Left lung (tissue), 10 donors: ENCODE results near the gene ZNF471. TPM values are rescaled to one million over a fixed set of nuclear protein-coding genes. Genes with fewer than 3 reads are reported as not detected.

Experiments used
- ATAC-seq: fragments of 200-7000 bp; cut with Tn5 transposase; one replicate; pipeline ENCODE4 v1.9.1; 2020; ENCODE audit warnings: moderate library complexity
- DNase-seq, 4 donors: peaks; one replicate each; pipeline ENCODE4 v3.0.0-alpha.2; 2013 to 2020
- H3K27ac ChIP-seq, 2 donors: fragments of 200-600 bp; sonication (generic) in 1 of 2; one replicate each; pipeline versions ENCODE4 v1.5.0 to v1.8.0; 2020 to 2021
- H3K27me3 ChIP-seq, 2 donors: fragments of 200-600 bp; sonication (generic) in 1 of 2; one replicate each; pipeline versions ENCODE4 v1.5.0 to v1.8.0; 2020 to 2021
- H3K36me3 ChIP-seq, 2 donors: fragments of 200-600 bp; sonication (generic) in 1 of 2; one replicate each; pipeline versions ENCODE4 v1.5.0 to v1.8.0; 2020 to 2021
- H3K4me1 ChIP-seq, 2 donors: fragments of 200-600 bp; one replicate each; pipeline ENCODE4 v1.8.0; 2021
- H3K4me3 ChIP-seq, 2 donors: fragments of 200-600 bp; sonication (generic) in 1 of 2; one replicate each; pipeline versions ENCODE4 v1.5.0 to v1.8.0; 2020 to 2021; ENCODE audit warnings: mild to moderate bottlenecking in 1 of 2
- H3K9me3 ChIP-seq, 2 donors: fragments of 200-600 bp; sonication (generic) in 1 of 2; one replicate each; pipeline versions ENCODE4 v1.5.0 to v1.8.0; 2020 to 2021
- CTCF ChIP-seq, 2 donors: fragments of 200-600 bp; sonication (generic) in 1 of 2; IDR thresholded peaks; one replicate each; pipeline versions ENCODE4 v1.5.0 to v1.8.0; 2021; ENCODE audit warnings: antibody characterized with exemption in 2 of 2
- intact Hi-C, 2 donors: fragments of 100-400 bp; cut with DNase I; formaldehyde crosslinking; loops; one replicate each; pipeline versions ENCODE4 v1.11.2 to v1.14.2; 2022
- polyA plus RNA-seq, 6 donors: library from polyadenylated mRNA; unstranded; fragments of 120-200 nt; gene quantifications; one replicate each; pipeline ENCODE4 v1.2.1, GENCODE V29; 2013; ENCODE audit not compliant: insufficient read length in 6 of 6
- total RNA-seq, 2 donors: library from RNA; stranded (reverse); fragmentation: NEBNext Ultra II Directional; extraction: Animal tissue kit (Norgen Biotek cat#: 25700); gene quantifications; one replicate each; pipeline ENCODE4 v1.2.1, GENCODE V29; 2021
- donor health status: DM: no; HTN: yes; CAD: no.
- donor health status: DM: no; HTN: no; CAD: no.

The ZNF471 gene
- total and polyA plus RNA-seq, 8 donors: 2.8 to 47.6 (median 34.3) TPM

GRCh38 chr19:56554272-56554869 is 46.7 kb downstream of the ZNF471 start:
- Histone ChIP-seq H3K9me3 (peaks cover 15 to 100% of the 10 kb centered on the region in 2 donors), H3K27me3 (no peaks in the 10 kb centered on the region), H3K4me3 (no peak overlapping the region), H3K27ac (no peak overlapping the region), H3K36me3 (peaks cover 0 to 63% of the 10 kb centered on the region in 2 donors), H3K4me1 (no peaks in the 10 kb centered on the region)
- no peak for TF ChIP-seq CTCF (IDR thresholded peaks at IDR 0.05)
- DNase-seq: no peak
- intact Hi-C loops: no loop called here
- no peak for ATAC-seq

- Histone ChIP-seq H3K36me3 (peaks cover 0 to 13% of the 10 kb centered on the region in 2 donors), H3K4me1 (peaks cover 0 to 7% of the 10 kb centered on the region in 2 donors), H3K9me3 (peaks cover 3 to 90% of the 10 kb centered on the region in 2 donors), H3K4me3 (no peak overlapping the region), H3K27me3 (no peaks in the 10 kb centered on the region), H3K27ac (no peak overlapping the region)
- no peak for TF ChIP-seq CTCF (IDR thresholded peaks at IDR 0.05)
- DNase-seq (no peak), ATAC-seq (no peak)
- intact Hi-C loops: no loop called here
Observed at GRCh38 chr19:56562766-56563165, 55.1 kb downstream of the ZNF471 start.

- intact Hi-C loops: no loop called here
- Histone ChIP-seq H3K27me3 (no peaks in the 10 kb centered on the region), H3K4me3 (peak overlapping the region; percentile 86 to 97), H3K36me3 (peaks cover 0 to 43% of the 10 kb centered on the region in 2 donors), H3K4me1 (peaks cover 0 to 14% of the 10 kb centered on the region in 2 donors), H3K9me3 (peaks cover 3 to 90% of the 10 kb centered on the region in 2 donors), H3K27ac (peak overlapping the region; percentile 55 to 85)
- DNase-seq: peak in 2 of 4 donors; percentile 55 to 87
- TF ChIP-seq CTCF (IDR thresholded peaks at IDR 0.05): no peak
- ATAC-seq: peak; percentile 70
Observed at GRCh38 chr19:56566904-56567273, 59.2 kb downstream of the ZNF471 start.

GRCh38 chr19:56567274-56568120 is 59.8 kb downstream of the ZNF471 start, which contains the start of gene ZNF470:
Gene ZNF470 (plus strand): TSS chr19:56567468. CDS start chr19:56570312, 2,844 bp downstream.
- no peak for TF ChIP-seq CTCF (IDR thresholded peaks at IDR 0.05)
- H3K4me3 ChIP-seq: peak within 1 kb of the TSS; percentile 86 to 97
- H3K4me1 ChIP-seq: peaks cover 0 to 14% of the 10 kb centered on the region in 2 donors
- ATAC-seq (peak; percentile 100), DNase-seq (peak; percentile 91 to 98 (median 96))
- peaks cover 3 to 90% of the 10 kb centered on the region in 2 donors for H3K9me3 ChIP-seq
- H3K27me3 ChIP-seq: no peaks in the 10 kb centered on the region
- peaks cover 0 to 48% of the 10 kb centered on the region in 2 donors for H3K36me3 ChIP-seq
- intact Hi-C loops: no loop called here
- peak within 1 kb of the TSS; percentile 55 to 85 for H3K27ac ChIP-seq

- H3K9me3 ChIP-seq: peaks cover 11 to 98% of the 10 kb centered on the region in 2 donors
- peaks cover 3 to 91% of the 10 kb centered on the region in 2 donors for H3K36me3 ChIP-seq
- TF ChIP-seq CTCF (IDR thresholded peaks at IDR 0.05): no peak
- H3K4me1 ChIP-seq: peaks cover 0 to 9% of the 10 kb centered on the region in 2 donors
- no peak overlapping the region for H3K4me3 ChIP-seq
- intact Hi-C loops: no loop called here
- no peak for DNase-seq
- ATAC-seq: no peak
- no peak overlapping the region for H3K27ac ChIP-seq
- no peaks in the 10 kb centered on the region for H3K27me3 ChIP-seq
Observed at GRCh38 chr19:56572589-56572988, 64.9 kb downstream of the ZNF471 start.
